A549 treated with ZK216348 at 1 μM for 4 hours (cell line): ENCODE measurements around the gene ACTR6. TPM values are rescaled to one million over a fixed set of nuclear protein-coding genes. Genes with fewer than 3 reads are reported as not detected.

Source experiments
- total RNA-seq: library from RNA; stranded (reverse); fragments of 200-300 nt; extraction: Qiagen RNA extraction; gene quantifications from 5 replicates; pipeline ENCODE4 v1.2.3, GENCODE V29; 2022; ENCODE audit warnings: low read depth

ACTR6 gene
- 11.4 to 29.3 TPM (median 23.7 TPM) in 5 replicates for total RNA-seq

DNA sequence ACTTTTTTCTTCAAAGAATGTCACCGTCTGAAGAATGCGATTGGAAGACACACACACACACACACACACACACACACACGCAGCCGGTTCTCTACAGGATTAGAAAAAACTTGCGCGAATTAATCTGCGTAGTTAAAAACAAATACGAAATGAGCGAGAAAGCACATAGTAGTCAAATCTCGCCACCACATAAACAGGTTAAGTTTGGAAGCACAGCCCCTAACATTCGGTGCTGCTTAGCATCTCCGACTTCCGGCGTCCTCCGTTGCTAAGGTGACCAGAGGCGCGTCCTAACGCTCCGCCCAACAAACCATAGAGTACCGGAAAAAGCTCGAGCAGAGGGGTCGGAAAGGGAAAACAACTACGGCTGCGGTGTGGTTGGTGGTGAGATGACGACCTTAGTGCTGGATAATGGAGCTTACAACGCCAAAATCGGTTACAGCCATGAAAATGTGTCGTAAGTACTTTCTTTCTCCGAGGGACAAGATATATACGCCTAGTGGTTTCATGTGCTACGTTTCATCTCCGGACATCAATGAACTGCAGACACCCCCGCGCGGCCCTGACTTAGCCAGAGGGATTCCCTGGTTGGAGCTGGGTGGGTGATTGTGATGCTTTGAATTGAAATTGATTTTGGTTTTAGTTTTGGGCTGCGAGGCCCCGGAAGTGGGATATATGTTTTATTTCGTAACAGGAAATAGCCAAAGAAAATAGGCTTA is at the start of gene ACTR6:
TSS of gene ACTR6 (plus strand) at position 353 of the 719 bp plus-strand sequence. CDS start at position 390, 37 bp downstream.

GRCh38 chr12:100266835-100267602 is 66.4 kb downstream of the ACTR6 start, which contains the start of the genes DEPDC4 and SCYL2:
Gene DEPDC4 (minus strand): TSS chr12:100267079. CDS start chr12:100267076, 3 bp downstream.
Gene SCYL2 (plus strand): TSS chr12:100267177. CDS start chr12:100282971, 15,794 bp downstream.

Other genes with a start within 250 kb of the ACTR6 start
- gene ANKS1B, start 215.9 kb upstream of the ACTR6 start, total RNA-seq: 0.38 to 1.4 TPM (median 0.45 TPM) in 5 replicates
- 8.1 to 12.5 TPM (median 11.4 TPM) in 5 replicates for gene BLTP3B, start 57.9 kb upstream of the ACTR6 start, total RNA-seq
- gene DEPDC4, start 66.3 kb downstream of the ACTR6 start, total RNA-seq: 0.72 to 2.1 TPM (median 1.1 TPM) in 5 replicates
- 11.9 to 22.9 TPM (median 18.8 TPM) in 5 replicates for gene SCYL2, start 66.4 kb downstream of the ACTR6 start, total RNA-seq
- gene SLC17A8, start 156.3 kb downstream of the ACTR6 start, total RNA-seq: 0.06 TPM in 1 of 5 replicates, not detected in the others